Natural killer cell (primary cell): ENCODE measurements around the gene OGFOD3. TPM values are rescaled to one million over a fixed set of nuclear protein-coding genes. Genes with fewer than 3 reads are reported as not detected.
"Not testable (repeated sequence)": the region's sequence is repeated elsewhere in the genome, so short reads cannot be mapped to it uniquely, and the experiment has no call there.

Experiments used
- ATAC-seq, 3 donors: fragments of 150-1000 bp in 2 of 3; fragments of 200-7000 bp in 1 of 3; cut with Tn5 transposase; 1 replicate in 1 of 3; 2 replicates in 2 of 3; pipeline ENCODE4 v1.10.0; 2021; ENCODE audit warnings: mild to moderate bottlenecking in 2 of 3, moderate library complexity in 2 of 3
- DNase-seq, 2 donors: peaks; one replicate each; pipeline versions ENCODE4 v3.0.0 to v3.0.0-alpha.2; 2013 to 2021; ENCODE audit warnings: mixed read lengths in 1 of 2
- H3K27ac ChIP-seq: one replicate; pipeline ENCODE4 v1.5.1; 2013; ENCODE audit warnings: mild to moderate bottlenecking, low read length
- H3K27me3 ChIP-seq: one replicate; pipeline ENCODE4 v1.6.1; 2013; ENCODE audit warnings: low read length; ENCODE audit not compliant: control insufficient read depth, insufficient read depth
- H3K36me3 ChIP-seq: one replicate; pipeline ENCODE4 v1.6.1; 2013; ENCODE audit warnings: low read length; ENCODE audit not compliant: control insufficient read depth, insufficient read depth
- H3K4me1 ChIP-seq: one replicate; pipeline ENCODE4 v1.6.1; 2013; ENCODE audit warnings: low read length; ENCODE audit not compliant: control insufficient read depth, insufficient read depth
- H3K4me3 ChIP-seq: one replicate; pipeline ENCODE4 v1.5.1; 2013; ENCODE audit warnings: low read length
- H3K9me3 ChIP-seq: one replicate; pipeline ENCODE4 v1.6.1; 2013; ENCODE audit warnings: low read length; ENCODE audit not compliant: control insufficient read depth, insufficient read depth
- H3K27ac Mint-ChIP-seq, 2 donors: one replicate each; pipeline ENCODE4 v1.8.0; 2022; ENCODE audit warnings: mild to moderate bottlenecking in 2 of 2, mixed read lengths in 2 of 2, moderate library complexity in 1 of 2
- H3K27me3 Mint-ChIP-seq, 2 donors: one replicate each; pipeline ENCODE4 v1.8.0; 2022; ENCODE audit warnings: low read depth in 2 of 2, mixed read lengths in 2 of 2
- H3K36me3 Mint-ChIP-seq: one replicate; pipeline ENCODE4 v1.8.0; 2022; ENCODE audit warnings: mixed read lengths
- H3K4me1 Mint-ChIP-seq, 2 donors: one replicate each; pipeline ENCODE4 v1.8.0; 2022; ENCODE audit warnings: mixed read lengths in 2 of 2
- H3K4me3 Mint-ChIP-seq: one replicate; pipeline ENCODE4 v1.8.0; 2022; ENCODE audit warnings: mild to moderate bottlenecking, moderate library complexity, mixed read lengths
- H3K9me3 Mint-ChIP-seq, 2 donors: one replicate each; pipeline ENCODE4 v1.8.0; 2022; ENCODE audit warnings: mixed read lengths in 2 of 2
- CTCF ChIP-seq: fragments of 200-600 bp; IDR thresholded peaks from one replicate; pipeline ENCODE4 v1.8.0; 2022; ENCODE audit warnings: antibody characterized with exemption
- WGBS: methylation state at CpG from one replicate; pipeline ENCODE4 v1.1.7; 2013; ENCODE audit warnings: missing lambda C conversion rate; ENCODE audit not compliant: insufficient coverage; 5-methylcytosine and 5-hydroxymethylcytosine counted together
- intact Hi-C: fragments of 100-400 bp; cut with micrococcal nuclease; formaldehyde crosslinking; loops from one replicate; pipeline ENCODE4 v1.14.2; 2022
- total RNA-seq, 4 donors: library from RNA; stranded (reverse); fragments of 120-200 nt in 1 of 4; gene quantifications; one replicate each; pipeline versions ENCODE4 v1.2.3 to v1.2.4, GENCODE V29; 2013 to 2022

Gene OGFOD3
- total RNA-seq, 3 donors from 2014 or later (not counting 1 experiment from before 2014, with no cell fraction given), result 21.6 to 28.6 (median 23.3) TPM

GRCh38 chr17:82463925-82464566 is 45.7 kb upstream of the OGFOD3 start:
- TF ChIP-seq CTCF, result no peak
- WGBS, result 96% methylated on average over 7 of the region's 7 CpGs
- Histone ChIP-seq H3K27ac (no peak overlapping the region), H3K4me1 (peaks cover 9% of the 10 kb centered on the region), H3K4me3 (no peak overlapping the region), H3K9me3 (no peaks in the 10 kb centered on the region), H3K27me3 (no peaks in the 10 kb centered on the region), H3K36me3 (peaks cover 69% of the 10 kb centered on the region)
- peak overlapping the region; percentile 56 to 67 for H3K27ac Mint-ChIP-seq
- H3K36me3 Mint-ChIP-seq, result peaks cover 17% of the 10 kb centered on the region
- H3K9me3 Mint-ChIP-seq, result no peaks in the 10 kb centered on the region
- peaks cover 28 to 42% of the 10 kb centered on the region in 2 donors for H3K4me1 Mint-ChIP-seq
- intact Hi-C loops, result no loop called here
- DNase-seq, result no peak
- no peaks in the 10 kb centered on the region for H3K27me3 Mint-ChIP-seq
- H3K4me3 Mint-ChIP-seq, result no peak overlapping the region
- no peak for ATAC-seq

- H3K9me3 ChIP-seq, result no peaks in the 10 kb centered on the region
- no peak overlapping the region for H3K27ac ChIP-seq
- H3K36me3 Mint-ChIP-seq, result peaks cover 17% of the 10 kb centered on the region
- ATAC-seq, result no peak
- no peaks in the 10 kb centered on the region for H3K27me3 Mint-ChIP-seq
- H3K4me3 Mint-ChIP-seq, result no peak overlapping the region
- H3K4me1 ChIP-seq, result peaks cover 11% of the 10 kb centered on the region
- no peak overlapping the region for H3K4me3 ChIP-seq
- intact Hi-C loops, result no loop called here
- peaks cover 31 to 45% of the 10 kb centered on the region in 2 donors for H3K4me1 Mint-ChIP-seq
- no peaks in the 10 kb centered on the region for H3K9me3 Mint-ChIP-seq
- 96% methylated on average over 6 of the region's 6 CpGs for WGBS
- TF ChIP-seq CTCF, result no peak
- peak overlapping the region; percentile 26 to 56 for H3K27ac Mint-ChIP-seq
- peaks cover 62% of the 10 kb centered on the region for H3K36me3 ChIP-seq
- no peaks in the 10 kb centered on the region for H3K27me3 ChIP-seq
- DNase-seq, result no peak
These were observed 45.0 kb upstream of the OGFOD3 start for GRCh38 chr17:82463391-82463790.

GRCh38 chr17:82461827-82462524 is 43.6 kb upstream of the OGFOD3 start:
- Mint-ChIP-seq H3K4me1 (peaks cover 43 to 55% of the 10 kb centered on the region in 2 donors), H3K27ac (peak overlapping the region; percentile 19 to 47), H3K4me3 (no peak overlapping the region), H3K9me3 (no peaks in the 10 kb centered on the region), H3K36me3 (peaks cover 17% of the 10 kb centered on the region), H3K27me3 (no peaks in the 10 kb centered on the region)
- WGBS, result 97% methylated on average over 10 of the region's 10 CpGs
- Histone ChIP-seq H3K27ac (no peak overlapping the region), H3K4me1 (peaks cover 18% of the 10 kb centered on the region), H3K27me3 (no peaks in the 10 kb centered on the region), H3K36me3 (peaks cover 55% of the 10 kb centered on the region), H3K4me3 (no peak overlapping the region), H3K9me3 (no peaks in the 10 kb centered on the region)
- ATAC-seq, result no peak
- no peak for TF ChIP-seq CTCF
- no peak for DNase-seq
- intact Hi-C loops, result no loop called here

GRCh38 chr17:82459936-82460335 is 41.5 kb upstream of the OGFOD3 start:
- Histone ChIP-seq H3K36me3 (peaks cover 39% of the 10 kb centered on the region), H3K4me1 (peaks cover 18% of the 10 kb centered on the region)
- H3K9me3 ChIP-seq, ATAC-seq, H3K27me3 ChIP-seq, H3K9me3 Mint-ChIP-seq, H3K27me3 Mint-ChIP-seq, H3K4me3 Mint-ChIP-seq, H3K4me3 ChIP-seq, DNase-seq, H3K27ac ChIP-seq: not testable (repeated sequence)
- intact Hi-C loops, result loop anchor here (2.0 kb wide), 1 partner anchor 41 kb away; the partner anchor contains the start of genes HEXD and OGFOD3
- peak overlapping the region in 1 of 2 donors; percentile 99 for H3K27ac Mint-ChIP-seq
- H3K36me3 Mint-ChIP-seq, result peaks cover 11% of the 10 kb centered on the region
- H3K4me1 Mint-ChIP-seq, result peaks cover 35 to 47% of the 10 kb centered on the region in 2 donors
- 97% methylated on average over 9 of the region's 9 CpGs for WGBS
